Stimulated activated naive B cell treated with anti-CD40 and anti-IgM and Interleukin-4, amounts not matched to agents 10 μg/mL and 1 μg/mL and 100 μg/mL, for 72 hours (primary cell): ENCODE results near the gene MAP7D1.

Experiments used
- ATAC-seq, 2 donors: fragments of 150-1000 bp; cut with Tn5 transposase; replicated peaks; 2 replicates each; pipeline ENCODE4 v1.10.0; 2021; ENCODE audit warnings: moderate library complexity in 1 of 2
- DNase-seq: peaks from one replicate; pipeline ENCODE4 v3.0.0; 2021
- H3K27ac Mint-ChIP-seq: one replicate; pipeline ENCODE4 v1.8.0; 2022; ENCODE audit warnings: mild to moderate bottlenecking, mixed read lengths
- H3K27me3 Mint-ChIP-seq, 2 donors: one replicate each; pipeline ENCODE4 v1.8.0; 2022; ENCODE audit warnings: mixed read lengths in 2 of 2
- H3K36me3 Mint-ChIP-seq, 2 donors: one replicate each; pipeline ENCODE4 v1.8.0; 2022; ENCODE audit warnings: mixed read lengths in 2 of 2, mild to moderate bottlenecking in 1 of 2
- H3K4me1 Mint-ChIP-seq, 2 donors: one replicate each; pipeline ENCODE4 v1.8.0; 2022; ENCODE audit warnings: mixed read lengths in 2 of 2, mild to moderate bottlenecking in 1 of 2
- H3K4me3 Mint-ChIP-seq, 2 donors: one replicate each; pipeline ENCODE4 v1.8.0; 2022; ENCODE audit warnings: mild to moderate bottlenecking in 2 of 2, mixed read lengths in 2 of 2, moderate library complexity in 1 of 2
- H3K9me3 Mint-ChIP-seq, 2 donors: one replicate each; pipeline ENCODE4 v1.8.0; 2022; ENCODE audit warnings: mixed read lengths in 2 of 2, mild to moderate bottlenecking in 1 of 2

Gene MAP7D1

DNA sequence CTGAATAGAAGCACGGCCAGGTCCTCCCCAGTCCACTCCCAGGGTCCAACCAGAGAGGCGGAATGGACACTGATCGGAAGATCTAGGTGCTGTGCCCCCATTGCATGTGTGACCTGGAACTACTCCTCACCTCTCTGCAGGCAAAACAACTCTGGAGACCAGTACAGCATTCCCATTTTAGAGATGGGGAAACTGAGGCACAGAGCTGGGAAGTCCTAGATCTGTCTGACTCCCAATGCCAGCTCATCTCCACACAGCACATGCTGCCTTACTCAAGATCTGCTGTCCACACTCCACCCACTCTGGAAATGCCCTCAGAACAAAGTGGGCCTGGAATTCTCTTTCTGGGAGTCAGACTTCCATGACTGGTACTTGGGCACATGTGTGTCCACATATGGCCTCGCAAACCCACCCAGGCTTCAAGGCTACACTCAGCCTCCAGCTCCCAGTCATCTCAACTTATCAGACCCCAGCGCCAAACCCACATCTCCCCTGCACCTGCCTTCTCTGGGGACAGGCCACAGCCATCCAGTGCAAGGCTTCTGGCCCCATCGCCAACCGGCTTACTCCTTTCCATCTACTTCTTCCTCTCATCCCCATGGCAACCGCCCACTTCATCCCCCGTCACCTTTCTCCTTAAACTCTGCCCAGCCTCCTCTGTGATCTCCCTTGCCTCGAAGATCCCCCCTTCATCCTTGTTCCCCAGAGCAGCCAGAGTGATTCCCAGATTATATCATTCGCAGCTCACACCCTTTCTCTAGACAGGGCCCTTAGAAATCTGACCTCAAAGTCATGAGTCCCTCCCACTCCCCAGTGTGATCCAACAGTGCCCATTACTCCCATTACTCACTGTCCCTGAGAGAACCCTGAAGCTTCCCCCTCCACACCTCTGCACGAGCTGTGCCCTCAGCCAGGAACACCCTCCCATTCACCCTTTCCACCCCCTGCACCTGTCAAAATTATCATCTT, 33.6 kb upstream of the MAP7D1 start:
- peaks cover 28 to 39% of the 10 kb centered on the region in 2 donors for H3K4me1 Mint-ChIP-seq
- peaks cover 21 to 29% of the 10 kb centered on the region in 2 donors for H3K27me3 Mint-ChIP-seq
- H3K36me3 Mint-ChIP-seq = no peaks in the 10 kb centered on the region
- ATAC-seq (no peak), DNase-seq (no peak)
- H3K4me3 Mint-ChIP-seq = peak overlapping the region; percentile 3 to 72
- H3K9me3 Mint-ChIP-seq = no peaks in the 10 kb centered on the region
- no peak overlapping the region for H3K27ac Mint-ChIP-seq

DNA sequence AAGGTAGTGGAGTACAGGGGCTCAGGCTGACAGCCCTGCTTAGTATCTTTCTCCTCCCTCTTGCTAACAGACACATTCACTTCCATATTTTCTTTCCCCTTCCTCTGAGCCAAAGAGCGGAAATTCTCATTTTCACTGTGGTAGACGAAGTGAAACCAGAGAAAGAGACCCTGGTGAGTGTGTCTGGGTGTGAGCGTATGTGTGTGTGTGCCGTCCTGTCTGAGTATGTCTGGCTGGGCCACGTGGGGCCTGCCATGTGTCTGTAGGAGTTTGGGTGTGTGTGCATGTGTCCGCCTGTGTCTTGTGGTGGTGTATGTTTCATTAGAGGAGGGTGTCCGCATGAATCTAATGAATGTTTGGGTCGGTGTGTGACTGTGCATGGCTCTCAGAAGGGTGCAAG, 32.6 kb upstream of the MAP7D1 start:
- H3K4me3 Mint-ChIP-seq = peak overlapping the region; percentile 33 to 72
- H3K4me1 Mint-ChIP-seq = peaks cover 28 to 39% of the 10 kb centered on the region in 2 donors
- H3K36me3 Mint-ChIP-seq = no peaks in the 10 kb centered on the region
- DNase-seq (peak; percentile 58), ATAC-seq (peak; percentile 86)
- H3K27me3 Mint-ChIP-seq = peaks cover 21 to 29% of the 10 kb centered on the region in 2 donors
- peak overlapping the region; percentile 68 for H3K27ac Mint-ChIP-seq
- no peaks in the 10 kb centered on the region for H3K9me3 Mint-ChIP-seq

DNA sequence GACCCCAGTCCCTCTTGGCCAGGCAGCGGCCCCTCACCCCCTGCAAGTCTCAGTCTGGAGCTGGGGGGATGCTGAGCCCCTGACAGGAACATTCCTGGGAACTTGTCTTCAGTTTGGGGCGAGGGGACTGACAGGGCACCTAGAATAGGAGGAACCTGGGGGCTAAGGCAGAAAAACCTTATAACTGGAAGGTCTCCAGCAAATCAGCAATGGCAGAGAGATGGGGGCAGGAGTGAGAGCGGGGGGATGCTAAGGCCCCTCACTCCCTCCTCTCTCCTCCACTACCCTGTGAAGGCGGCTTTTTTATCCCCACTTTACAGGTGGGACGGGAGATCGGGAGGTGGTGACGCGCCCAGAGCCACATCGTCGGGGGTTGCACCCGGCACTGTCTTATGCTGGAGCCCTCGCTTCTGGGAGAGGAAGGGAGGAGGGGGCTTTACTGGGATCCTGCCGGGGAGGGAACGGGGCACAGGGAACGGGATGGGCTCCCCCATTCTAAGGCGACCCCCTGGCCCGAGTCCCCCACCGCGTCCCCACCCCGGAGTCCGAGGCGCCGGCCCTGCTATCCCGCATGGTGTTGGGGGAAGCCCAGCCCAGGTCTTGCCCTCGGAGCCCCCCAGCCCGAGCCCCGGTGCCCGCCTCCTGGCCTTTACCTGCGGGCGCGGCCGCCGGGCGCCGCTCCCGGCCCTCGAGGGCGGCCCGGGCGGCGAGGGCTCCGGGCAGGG, 31.4 kb upstream of the MAP7D1 start:
- no peak for ATAC-seq
- H3K36me3 Mint-ChIP-seq = no peaks in the 10 kb centered on the region
- H3K4me1 Mint-ChIP-seq = peaks cover 28 to 39% of the 10 kb centered on the region in 2 donors
- H3K9me3 Mint-ChIP-seq = no peaks in the 10 kb centered on the region
- no peak for DNase-seq
- peak overlapping the region; percentile 72 to 77 for H3K4me3 Mint-ChIP-seq
- peaks cover 21 to 29% of the 10 kb centered on the region in 2 donors for H3K27me3 Mint-ChIP-seq
- peak overlapping the region; percentile 69 for H3K27ac Mint-ChIP-seq

DNA sequence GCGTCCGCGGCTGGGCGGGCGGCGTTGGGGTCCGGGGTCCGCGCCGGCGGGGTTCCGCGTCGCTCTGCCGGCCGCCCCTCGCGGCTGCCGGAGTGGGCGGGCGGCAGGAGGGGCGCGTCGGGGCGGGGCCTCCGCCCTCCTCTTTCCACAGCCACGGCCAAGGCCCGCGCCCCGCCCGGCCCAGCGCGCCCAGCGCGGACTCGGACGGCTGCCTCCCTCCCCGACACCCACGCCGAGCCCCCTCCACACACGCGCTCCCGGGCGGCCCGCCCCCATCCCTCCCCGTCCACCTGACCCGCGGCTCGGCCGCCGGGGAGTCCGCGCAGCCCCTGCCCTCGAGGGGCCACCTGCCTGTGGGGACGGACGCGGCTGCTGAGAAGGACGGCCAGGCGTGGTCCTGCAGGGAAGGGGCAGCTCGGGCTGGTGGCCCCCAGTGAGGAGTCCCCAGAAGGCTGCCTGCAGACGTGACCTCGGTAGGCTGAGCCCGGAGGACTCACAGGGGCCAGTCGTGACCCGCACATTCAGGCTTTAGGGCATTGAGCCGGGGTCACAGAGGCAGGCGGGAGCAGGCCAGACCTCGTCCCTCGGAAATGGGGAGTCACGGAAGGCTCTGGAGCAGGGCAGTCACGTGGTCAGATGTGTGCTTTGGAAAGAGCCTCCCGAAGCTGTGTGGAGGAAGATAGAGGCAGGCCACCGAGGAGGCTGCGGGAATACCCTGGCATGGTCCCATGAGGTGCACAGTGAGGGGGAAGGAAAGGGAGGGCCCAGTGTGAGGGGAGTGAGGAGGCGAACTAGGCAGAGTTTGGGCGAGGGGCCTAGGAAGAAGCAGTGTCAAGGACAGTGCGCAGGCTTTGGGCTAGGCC, 30.6 kb upstream of the MAP7D1 start, which contains the start of gene COL8A2:
COL8A2 (minus strand) TSS at position 94 of the 863 bp plus-strand sequence. CDS start 24,980 bp downstream, outside the sequence.
- peak within 1 kb of the TSS; percentile 72 to 77 for H3K4me3 Mint-ChIP-seq
- peak within 1 kb of the TSS; percentile 69 for H3K27ac Mint-ChIP-seq
- H3K27me3 Mint-ChIP-seq = peaks cover 21 to 29% of the 10 kb centered on the region in 2 donors
- peak in 1 of 2 donors; percentile 19 for ATAC-seq
- peaks cover 28 to 39% of the 10 kb centered on the region in 2 donors for H3K4me1 Mint-ChIP-seq
- DNase-seq = no peak
- no peaks in the 10 kb centered on the region for H3K9me3 Mint-ChIP-seq
- no peaks in the 10 kb centered on the region for H3K36me3 Mint-ChIP-seq

DNA sequence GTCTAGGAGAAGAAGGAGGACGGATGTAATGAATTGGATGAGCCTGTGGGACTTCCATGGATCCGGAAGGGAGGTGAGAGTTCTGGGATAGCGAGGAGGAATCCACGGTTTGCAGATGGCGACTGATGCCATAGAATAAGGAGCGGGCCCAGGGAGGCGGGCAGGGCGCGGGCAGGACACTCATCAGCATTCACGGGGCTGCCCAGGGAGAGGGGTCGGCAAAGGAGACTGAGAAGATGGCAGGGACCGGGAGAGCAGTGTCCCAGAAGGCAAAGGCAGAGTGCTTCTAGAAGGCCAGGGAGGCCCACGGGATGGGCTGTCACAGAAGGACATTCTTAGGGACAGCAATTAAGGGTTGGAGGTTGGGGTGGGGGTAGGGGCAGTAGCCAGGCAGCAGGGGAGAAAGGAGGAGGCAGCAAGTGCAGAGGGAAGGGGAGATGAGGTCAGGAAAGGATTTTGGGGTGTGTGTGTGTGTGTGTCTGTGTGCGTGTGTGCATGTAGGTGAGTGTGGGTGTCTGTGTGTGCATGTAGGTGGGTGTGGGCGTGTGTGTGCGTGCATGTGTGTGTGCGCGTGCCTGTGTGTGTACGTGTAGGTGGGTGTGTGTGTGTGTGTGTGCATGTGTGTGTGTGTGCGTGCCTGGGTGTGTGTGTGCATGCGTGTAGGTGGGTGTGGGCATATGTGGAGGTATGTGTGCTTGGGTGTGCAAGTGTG, 29.8 kb upstream of the MAP7D1 start:
- Mint-ChIP-seq H3K4me1 (peaks cover 28 to 39% of the 10 kb centered on the region in 2 donors), H3K4me3 (peak overlapping the region; percentile 70 to 73), H3K9me3 (no peaks in the 10 kb centered on the region), H3K36me3 (no peaks in the 10 kb centered on the region), H3K27me3 (peaks cover 21 to 29% of the 10 kb centered on the region in 2 donors), H3K27ac (no peak overlapping the region)
- DNase-seq (no peak), ATAC-seq (no peak)

DNA sequence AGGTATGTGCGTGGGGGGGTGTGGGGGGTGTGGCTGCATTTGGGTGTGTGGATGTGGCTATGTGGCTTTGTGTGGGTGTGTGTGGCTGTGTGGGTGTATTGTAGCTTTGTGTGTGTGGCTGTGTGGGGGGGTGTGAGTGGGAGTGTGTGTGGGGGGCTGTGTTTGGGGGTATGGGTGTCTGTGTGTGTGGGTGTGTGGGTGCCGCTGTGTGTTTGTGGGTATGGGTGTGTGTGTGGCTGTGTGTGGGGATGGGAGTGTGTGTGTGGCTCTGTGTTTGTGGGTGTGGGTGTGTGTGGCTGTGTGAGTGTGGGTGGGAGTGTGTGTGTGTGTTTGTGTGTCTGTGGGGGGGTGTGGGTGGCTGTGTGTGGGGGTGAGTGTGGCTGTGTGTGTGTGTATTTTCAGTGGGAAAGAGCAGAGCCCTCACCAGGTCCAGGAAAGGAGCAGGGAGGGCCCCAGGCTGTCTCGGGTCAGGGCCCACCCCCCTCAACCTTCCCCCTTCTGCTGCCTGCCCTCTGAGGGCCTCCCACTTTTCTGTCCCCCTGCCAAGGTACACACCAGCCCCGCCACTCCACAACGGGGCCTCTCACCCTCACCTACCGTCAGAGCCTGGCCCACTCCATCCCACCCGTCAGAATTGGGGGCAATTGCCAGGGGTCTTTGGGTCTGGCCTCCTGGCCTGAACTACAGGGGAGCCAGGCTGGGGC, 29.0 kb upstream of the MAP7D1 start:
- peak overlapping the region in 1 of 2 donors; percentile 6 for H3K4me3 Mint-ChIP-seq
- peaks cover 28 to 39% of the 10 kb centered on the region in 2 donors for H3K4me1 Mint-ChIP-seq
- DNase-seq (no peak), ATAC-seq (no peak)
- no peak overlapping the region for H3K27ac Mint-ChIP-seq
- H3K9me3 Mint-ChIP-seq = no peaks in the 10 kb centered on the region
- peaks cover 21 to 29% of the 10 kb centered on the region in 2 donors for H3K27me3 Mint-ChIP-seq
- no peaks in the 10 kb centered on the region for H3K36me3 Mint-ChIP-seq

DNA sequence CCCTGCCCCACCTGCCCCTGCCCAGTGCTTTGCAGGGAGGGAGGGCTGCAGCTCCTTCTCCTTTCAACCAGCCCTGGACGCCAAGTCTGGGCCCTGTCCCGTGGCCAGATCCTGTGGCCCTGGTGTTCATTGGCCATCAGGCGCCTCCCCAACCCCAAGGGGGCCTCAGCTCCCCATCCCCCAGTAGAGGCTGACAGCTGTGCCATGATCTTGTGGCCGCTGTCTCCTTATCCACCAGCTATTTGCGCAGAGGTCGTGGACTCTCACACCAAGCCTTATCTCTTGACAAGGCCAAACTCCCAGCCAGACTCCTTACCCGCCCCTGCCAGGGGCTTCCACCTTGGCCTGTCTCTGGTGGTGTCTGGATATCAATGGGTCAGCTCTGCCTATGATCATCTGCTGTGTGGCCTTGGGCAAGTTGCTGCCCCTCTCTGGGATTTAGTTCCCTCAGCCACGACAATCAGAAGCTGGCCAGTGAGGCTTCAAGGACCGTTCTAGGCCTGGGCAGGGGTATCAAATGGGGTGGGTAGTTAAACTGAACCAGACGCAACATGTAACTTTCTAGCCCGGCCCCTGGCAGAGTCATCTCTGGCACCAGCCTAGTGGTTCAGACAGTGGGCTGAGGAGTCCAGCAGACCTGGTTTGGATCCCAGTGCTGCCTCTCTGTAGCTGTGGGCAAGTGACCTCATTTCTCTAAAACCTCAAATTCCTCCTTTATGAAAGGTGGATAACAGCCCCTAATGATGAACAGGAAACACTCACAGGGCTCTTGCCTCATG, 27.6 kb upstream of the MAP7D1 start:
- DNase-seq (no peak), ATAC-seq (no peak)
- Mint-ChIP-seq H3K27ac (no peak overlapping the region), H3K36me3 (no peaks in the 10 kb centered on the region), H3K27me3 (peaks cover 21% of the 10 kb centered on the region in 2 donors), H3K9me3 (no peaks in the 10 kb centered on the region), H3K4me1 (peaks cover 18 to 27% of the 10 kb centered on the region in 2 donors), H3K4me3 (no peak overlapping the region)

DNA sequence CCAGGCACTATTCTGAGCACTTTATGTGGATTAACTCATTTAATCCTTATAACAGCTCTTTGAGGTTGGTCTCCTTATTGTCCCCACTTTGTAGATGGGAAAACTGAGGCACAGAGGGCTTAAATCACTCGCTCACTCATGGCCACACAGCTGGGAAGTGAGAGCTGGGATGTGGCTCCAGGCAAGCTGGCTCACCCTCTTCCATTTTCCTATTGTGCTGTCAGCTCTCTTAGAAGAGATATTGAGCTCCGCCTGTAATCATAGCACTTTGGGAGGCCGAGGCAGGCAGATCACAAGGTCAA, 27.1 kb upstream of the MAP7D1 start:
- Mint-ChIP-seq H3K36me3 (no peaks in the 10 kb centered on the region), H3K4me1 (peaks cover 14 to 22% of the 10 kb centered on the region in 2 donors), H3K27ac (no peak overlapping the region), H3K4me3 (no peak overlapping the region), H3K9me3 (no peaks in the 10 kb centered on the region), H3K27me3 (peaks cover 17 to 21% of the 10 kb centered on the region in 2 donors)
- ATAC-seq (no peak), DNase-seq (no peak)

DNA sequence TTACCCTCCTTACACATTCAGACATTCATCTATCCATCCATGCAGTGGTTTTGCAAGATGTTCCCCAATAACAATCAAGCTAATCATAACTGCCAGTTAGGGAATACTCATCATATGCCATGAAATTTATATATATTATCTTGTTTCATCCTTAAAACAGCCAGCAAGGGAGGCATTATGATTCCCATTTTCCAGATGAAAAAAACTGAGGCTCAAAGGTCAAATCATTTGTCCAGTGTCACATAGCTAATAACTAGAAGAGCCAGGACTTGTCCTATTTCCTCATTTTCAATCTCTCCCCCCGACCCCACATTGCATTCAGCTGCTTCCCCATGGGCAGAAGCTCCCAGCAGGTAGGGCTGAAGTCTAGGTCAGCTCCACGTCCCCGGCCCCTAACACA, 23.9 kb upstream of the MAP7D1 start:
- no peaks in the 10 kb centered on the region for H3K9me3 Mint-ChIP-seq
- DNase-seq (no peak), ATAC-seq (no peak)
- H3K27ac Mint-ChIP-seq = no peak overlapping the region
- peaks cover 0 to 7% of the 10 kb centered on the region in 2 donors for H3K36me3 Mint-ChIP-seq
- H3K4me1 Mint-ChIP-seq = peaks cover 0 to 4% of the 10 kb centered on the region in 2 donors
- no peaks in the 10 kb centered on the region for H3K27me3 Mint-ChIP-seq
- no peak overlapping the region for H3K4me3 Mint-ChIP-seq

DNA sequence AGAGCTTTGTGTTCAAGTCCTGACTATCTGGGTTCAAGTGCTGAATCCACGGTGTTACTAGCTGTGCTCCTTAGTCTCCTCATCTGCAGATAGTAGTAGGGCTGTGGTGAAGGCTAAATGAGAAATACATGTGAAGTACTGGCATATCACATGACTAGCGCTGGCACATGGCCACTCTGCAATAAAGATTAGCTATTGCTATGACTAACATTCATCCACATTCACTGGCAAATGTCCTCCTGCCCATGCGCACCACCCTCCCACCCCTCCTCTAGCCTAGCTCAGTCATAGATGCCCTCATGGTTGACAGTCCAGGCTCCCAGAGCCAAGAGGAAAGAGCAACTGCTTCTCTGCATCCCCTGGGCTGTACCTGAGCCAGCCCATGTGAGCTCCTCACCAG, 22.5 kb upstream of the MAP7D1 start:
- H3K36me3 Mint-ChIP-seq = peaks cover 5 to 19% of the 10 kb centered on the region in 2 donors
- H3K4me1 Mint-ChIP-seq = peaks cover 0 to 4% of the 10 kb centered on the region in 2 donors
- H3K27me3 Mint-ChIP-seq = no peaks in the 10 kb centered on the region
- H3K4me3 Mint-ChIP-seq = no peak overlapping the region
- ATAC-seq = no peak
- H3K9me3 Mint-ChIP-seq = no peaks in the 10 kb centered on the region
- H3K27ac Mint-ChIP-seq = no peak overlapping the region
- no peak for DNase-seq

DNA sequence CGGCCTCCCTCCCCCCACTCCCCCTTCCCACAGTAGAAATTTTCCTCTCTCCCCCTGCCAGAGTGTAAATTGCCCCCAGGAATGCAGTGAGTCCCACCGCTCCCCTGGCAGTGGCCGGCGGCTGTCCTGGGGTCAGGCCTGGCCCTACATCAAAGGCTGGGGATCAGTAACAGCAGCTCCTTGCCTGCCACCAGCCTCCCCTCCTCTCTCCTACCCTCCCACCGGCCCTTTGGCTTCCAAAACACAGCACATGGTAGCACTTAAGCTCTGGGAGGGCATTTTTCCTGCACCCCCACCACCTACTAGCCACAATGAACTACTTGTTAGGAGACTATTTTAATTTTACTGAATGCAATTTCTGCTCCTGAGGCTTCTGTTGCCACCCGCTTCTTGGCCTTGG, 21.9 kb upstream of the MAP7D1 start:
- Mint-ChIP-seq H3K4me1 (peaks cover 0 to 4% of the 10 kb centered on the region in 2 donors), H3K9me3 (no peaks in the 10 kb centered on the region), H3K4me3 (no peak overlapping the region), H3K27ac (no peak overlapping the region), H3K36me3 (peaks cover 5 to 21% of the 10 kb centered on the region in 2 donors), H3K27me3 (no peaks in the 10 kb centered on the region)
- ATAC-seq = no peak
- no peak for DNase-seq

DNA sequence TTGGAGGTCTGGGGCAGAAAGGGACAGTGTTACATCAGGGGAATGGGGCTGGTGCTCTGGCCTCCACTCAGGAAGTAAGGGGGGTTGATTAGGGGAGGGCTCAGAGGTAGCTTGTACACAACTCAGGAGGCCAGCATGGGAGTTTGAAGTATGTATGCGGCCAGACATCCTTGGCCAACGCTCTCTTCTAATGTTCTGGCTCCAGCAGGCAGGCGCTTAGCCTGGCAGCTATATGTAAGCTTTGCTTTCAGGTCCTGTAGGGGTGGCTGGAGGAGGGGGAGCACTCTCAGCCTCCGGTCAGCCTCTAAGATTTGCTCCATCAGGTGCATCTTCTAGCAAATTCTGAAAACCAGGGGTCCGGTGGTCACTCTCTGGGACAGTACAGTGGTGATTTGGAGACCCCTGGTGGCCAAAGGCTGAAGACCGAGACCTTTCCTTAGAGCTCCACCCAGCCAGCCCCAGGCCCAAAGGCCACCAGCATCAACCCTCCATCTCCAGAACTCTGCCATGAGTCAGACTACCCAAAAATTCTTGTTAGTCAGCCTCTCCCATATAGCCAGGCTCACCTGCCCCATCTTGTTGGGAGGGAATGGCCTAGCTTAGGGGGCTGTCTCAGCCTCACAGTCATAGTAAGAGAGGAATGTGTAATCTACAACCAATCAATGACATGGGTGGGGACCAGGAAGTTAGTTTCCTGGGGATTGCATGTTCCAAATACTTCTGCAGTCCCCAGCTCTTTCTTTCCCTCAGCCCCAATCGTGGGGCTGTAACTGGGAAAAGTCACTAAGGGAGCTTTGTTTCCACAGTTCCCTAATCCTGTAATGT, 21.2 kb upstream of the MAP7D1 start:
- DNase-seq (no peak), ATAC-seq (peak; percentile 86 to 91)
- Mint-ChIP-seq H3K9me3 (no peaks in the 10 kb centered on the region), H3K4me1 (peaks cover 4% of the 10 kb centered on the region in 2 donors), H3K27ac (no peak overlapping the region), H3K36me3 (peaks cover 11 to 27% of the 10 kb centered on the region in 2 donors), H3K27me3 (no peaks in the 10 kb centered on the region), H3K4me3 (no peak overlapping the region)
